Stimulated activated CD4-positive, alpha-beta T cell treated with anti-CD3 and anti-CD28 coated beads, Interleukin-12 subunit alpha, Interleukin-12 subunit beta, amount 100 ng/mL, for 24 hours (primary cell): Measurements from ENCODE around the gene FAM167B.

ENCODE experiments used
- DNase-seq, 2 experiments: peaks; one replicate each; pipeline ENCODE4 v3.0.0-alpha.2; 2020; ENCODE audit warnings: low read depth in 2 of 2

Gene FAM167B

GRCh38 chr1:32223683-32224082, 23.3 kb upstream of the FAM167B start:
- DNase-seq, result no peak

DNA sequence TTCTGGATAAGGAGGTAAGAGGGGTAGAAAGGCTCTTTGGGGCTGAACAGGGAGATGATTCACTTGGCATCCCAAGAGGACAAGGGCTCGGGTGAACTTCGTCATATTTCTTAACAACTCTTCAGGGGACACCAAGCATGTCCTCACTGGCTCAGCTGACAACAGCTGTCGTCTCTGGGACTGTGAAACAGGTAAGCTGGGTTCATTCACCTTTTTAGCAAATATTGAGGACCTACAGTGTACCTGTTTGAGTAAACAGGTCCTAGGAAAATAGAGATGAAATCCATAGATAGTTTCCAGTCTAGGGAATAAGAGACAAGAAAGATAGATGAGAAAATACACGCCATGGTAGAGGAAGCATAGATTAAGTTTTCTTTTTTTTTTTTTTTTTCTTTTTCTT, 22.7 kb upstream of the FAM167B start:
- no peak for DNase-seq

DNA sequence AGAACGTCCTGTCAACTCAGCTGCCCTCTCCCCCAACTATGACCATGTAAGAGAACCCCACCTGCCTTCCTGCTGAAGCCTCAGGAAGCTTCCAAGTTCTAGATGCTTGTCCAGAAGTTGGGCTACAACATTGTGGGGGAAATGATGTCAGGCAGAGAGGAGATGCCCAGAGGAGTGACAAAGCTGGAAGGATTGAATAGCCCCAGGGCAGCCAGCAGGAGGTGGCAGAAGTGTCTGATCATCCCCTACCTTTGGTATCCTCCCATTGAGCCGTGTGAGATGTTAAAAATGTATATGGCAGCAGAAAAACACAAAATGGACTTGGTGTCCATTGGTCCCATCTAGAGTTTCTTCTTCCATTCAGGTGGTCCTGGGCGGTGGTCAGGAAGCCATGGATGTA, 18.3 kb upstream of the FAM167B start:
- no peak for DNase-seq

GRCh38 chr1:32231843-32232432, 15.1 kb upstream of the FAM167B start:
- no peak for DNase-seq

DNA sequence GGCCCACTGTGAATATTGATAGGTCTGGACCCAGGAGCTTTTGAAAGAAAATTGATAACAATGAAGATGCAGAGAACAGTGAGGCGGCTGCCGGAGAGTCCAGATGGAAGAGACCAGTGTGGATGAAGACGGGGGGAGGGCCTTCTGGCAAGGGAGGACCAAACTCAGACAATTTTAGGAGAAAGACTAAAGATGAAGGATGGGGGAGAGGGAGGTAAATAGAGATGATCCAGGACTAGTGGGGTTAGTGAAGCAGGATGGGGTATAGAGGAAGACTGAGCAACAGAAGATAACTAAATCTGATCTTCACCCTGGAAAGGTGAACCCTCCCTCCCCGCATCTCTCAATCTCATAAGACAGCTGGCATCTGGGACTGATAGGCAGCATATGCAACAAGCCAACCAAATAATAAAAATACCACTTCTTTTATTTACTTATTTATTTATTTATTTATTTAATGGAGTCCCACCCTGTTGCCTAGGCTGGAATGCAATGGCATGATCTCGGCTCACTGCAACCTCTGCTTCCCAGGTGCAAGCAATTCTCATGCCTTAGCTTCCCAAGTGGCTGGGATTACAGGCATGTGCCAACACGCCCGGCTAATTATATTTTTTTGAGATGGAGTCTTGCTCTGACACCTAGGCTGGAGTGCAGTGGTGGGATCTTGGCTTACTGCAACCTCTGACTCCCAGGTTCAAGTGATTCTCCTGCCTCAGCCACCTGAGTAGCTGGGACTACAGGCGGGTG, 14.3 kb upstream of the FAM167B start:
- no peak for DNase-seq

DNA sequence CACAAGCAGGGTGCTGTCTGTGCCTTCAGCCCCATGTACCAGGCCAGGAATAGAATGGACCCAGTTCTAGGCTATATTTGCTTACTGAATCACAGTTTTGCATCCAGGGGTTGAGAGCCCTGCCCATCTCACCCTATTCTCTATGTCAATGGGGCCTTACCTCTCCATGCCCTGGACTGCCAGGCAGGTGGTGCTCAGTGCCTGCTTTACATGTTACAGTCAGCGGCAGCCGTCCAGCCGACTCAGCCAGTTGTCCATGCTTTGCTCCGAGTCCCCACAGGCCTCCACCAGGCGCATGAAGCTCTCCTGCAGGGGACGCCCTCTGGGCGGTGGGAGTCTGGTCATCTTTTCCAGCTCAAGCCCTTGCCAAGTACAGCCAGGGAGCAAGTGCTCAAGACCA, 12.2 kb upstream of the FAM167B start:
- no peak for DNase-seq

- no peak for DNase-seq
These were observed 7.7 kb upstream of the FAM167B start for GRCh38 chr1:32239337-32239736.

- DNase-seq, result no peak
These were observed 7.3 kb upstream of the FAM167B start for GRCh38 chr1:32239790-32240139.

- DNase-seq, result no peak
These were observed 6.7 kb upstream of the FAM167B start for GRCh38 chr1:32240140-32240951.

GRCh38 chr1:32241001-32241763, 5.8 kb upstream of the FAM167B start:
- no peak for DNase-seq

DNA sequence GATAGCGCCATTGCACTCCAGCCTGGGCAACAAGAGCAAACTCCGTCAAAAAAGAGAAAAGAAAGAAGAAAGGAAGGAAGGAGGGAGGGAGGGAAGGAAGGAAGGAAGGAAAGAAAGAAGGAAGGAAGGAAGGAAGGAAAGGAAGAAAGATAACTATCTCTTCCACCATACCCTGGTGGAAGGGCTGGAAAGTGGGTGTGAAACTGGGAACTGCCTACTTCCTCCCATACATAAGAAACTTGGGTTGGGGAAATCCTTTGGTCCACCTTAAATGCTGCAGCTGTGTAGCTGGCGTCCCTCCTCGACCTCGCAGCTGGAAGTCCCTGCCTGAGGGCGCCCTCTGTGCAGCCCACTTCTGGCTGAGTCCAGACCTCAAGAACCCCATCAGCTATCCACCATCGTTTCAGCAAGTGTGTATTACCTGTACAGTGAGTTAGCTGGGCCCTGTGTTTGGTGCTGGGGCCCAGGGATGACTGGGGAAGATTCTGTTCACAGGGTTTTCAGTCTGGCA, 4.6 kb upstream of the FAM167B start:
- DNase-seq, result no peak

- DNase-seq, result no peak
These were observed 430 bp downstream of the FAM167B start for GRCh38 chr1:32247452-32247851.

DNA sequence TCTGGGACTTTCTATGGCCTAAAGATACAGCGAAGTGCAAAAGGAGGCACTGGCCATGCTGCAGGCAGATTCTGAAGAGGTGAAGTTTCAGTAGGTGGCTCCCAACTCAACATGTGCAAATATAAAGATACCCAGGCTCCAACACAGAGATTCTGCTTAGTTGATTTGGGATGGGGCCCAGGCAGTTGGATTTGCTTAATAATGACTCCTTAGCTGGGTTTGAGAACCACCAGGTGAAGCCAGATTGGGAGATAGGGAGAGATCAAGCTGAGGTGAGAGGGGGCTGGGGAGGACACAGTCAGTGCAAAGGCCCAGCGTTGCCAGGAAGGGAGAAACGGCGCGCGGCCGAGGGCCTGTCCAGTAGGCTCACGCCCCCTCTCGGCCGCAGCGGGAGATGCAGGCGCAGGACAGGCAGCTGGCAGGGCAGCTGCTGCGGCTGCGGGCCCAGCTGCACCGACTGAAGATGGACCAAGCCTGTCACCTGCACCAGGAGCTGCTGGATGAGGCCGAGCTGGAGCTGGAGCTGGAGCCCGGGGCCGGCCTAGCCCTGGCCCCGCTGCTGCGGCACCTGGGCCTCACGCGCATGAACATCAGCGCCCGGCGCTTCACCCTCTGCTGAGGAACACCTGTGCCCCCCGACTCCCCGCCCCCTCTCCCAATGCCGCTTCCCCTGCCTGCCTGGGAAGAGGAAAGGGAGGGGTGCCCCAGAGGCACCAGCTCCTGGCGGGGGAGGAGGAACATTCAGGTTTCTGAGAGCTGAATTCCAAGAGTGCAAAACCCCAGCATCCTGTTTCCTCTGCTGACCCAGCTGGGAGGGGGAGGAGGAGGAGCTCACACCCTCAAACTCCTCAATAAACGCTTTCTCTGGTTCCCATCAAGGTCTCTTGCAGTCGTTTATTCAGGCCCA, 1.2 kb downstream of the FAM167B start:
- DNase-seq, result peak; percentile 62 to 83

- peak; percentile 61 to 75 for DNase-seq
These were observed 3.0 kb downstream of the FAM167B start for GRCh38 chr1:32249831-32250525.

DNA sequence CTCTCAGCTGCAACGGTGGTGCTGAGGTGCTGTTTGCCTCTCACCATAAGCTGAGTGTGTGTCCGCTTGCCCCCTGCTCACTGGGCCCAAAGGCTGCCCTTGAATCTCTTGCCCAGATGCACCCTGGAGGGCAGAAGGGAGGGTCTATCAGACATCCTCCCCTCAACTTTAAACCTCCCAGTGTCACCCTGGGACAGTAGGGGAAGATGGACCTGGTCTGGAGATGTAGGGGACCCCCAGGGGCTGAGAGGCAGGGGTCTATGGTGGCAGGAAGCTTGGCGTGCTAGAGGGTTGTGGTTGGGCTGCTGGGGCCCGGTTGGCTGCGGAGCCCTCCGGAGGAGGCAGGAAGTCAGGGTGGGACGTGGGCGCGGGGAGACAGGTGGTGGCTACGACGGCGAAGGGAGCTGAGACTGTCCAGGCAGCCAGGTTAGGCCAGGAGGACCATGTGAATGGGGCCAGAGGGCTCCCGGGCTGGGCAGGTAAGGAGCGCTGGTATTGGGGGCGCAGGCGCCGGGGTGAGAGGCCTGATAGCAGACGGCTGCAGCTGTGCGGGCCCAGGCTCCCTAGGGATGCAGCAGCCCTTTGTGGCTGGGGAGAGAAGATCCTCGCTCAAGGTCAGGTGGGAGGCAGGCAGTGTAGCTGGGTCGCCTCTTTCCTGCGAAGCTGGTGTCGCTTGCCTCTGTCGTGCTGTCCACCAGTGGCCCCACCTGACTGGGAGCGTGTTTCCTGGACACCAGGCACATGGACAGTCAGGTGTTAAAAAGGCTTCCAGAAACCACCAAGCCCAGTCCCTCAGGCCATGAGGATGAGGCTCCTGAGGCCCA, 4.1 kb downstream of the FAM167B start, which contains the start of gene LCK:
TSS of gene LCK (plus strand) at position 373 of the 824 bp plus-strand sequence. CDS start 23,065 bp downstream, outside the sequence.
- DNase-seq, result peak; percentile 49 to 70

DNA sequence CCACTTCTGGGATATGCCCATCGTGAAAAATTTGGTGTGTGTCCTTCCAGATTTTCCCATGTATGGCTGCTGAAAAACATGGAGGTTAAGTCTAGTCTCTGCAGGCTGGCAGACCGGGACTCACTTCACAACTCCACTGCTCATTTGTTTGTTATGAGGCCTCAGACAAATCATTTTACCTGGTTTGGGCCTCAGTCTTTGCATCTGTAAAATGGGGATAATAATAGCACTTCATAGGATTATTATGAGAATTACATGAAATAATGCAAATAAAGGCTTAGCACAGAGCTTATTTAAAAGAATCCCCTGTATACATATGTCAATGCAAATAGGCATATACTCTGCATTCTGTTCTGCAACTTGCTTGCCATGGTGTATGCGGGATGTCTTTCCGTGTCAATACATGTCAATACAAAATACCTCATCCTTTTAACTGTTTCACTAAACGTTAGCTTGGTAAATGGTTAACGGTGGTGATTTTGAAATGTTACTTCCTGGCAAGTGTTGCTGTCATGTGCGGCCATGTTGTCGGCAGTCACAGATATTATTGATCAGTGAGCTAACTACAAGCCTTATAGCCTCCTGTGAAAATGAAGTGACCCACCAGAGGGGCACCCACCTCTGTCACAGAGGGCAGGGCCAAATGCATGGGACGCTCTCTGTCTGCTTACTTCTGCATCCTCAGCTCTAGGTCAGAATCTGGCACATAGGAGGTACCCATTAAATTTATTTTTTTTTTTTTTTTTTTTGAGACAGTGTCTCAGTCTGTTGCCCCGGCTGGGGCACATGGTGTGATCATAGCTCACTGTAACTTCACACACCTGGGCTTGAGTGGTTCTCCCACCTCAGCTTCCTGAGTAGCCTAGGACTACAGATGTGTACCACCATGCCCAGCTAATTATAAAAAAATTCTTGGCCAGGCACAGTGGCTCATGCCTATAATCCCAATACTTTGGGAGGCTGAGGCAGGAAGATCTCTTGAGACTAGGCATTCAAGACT, 8.3 kb downstream of the FAM167B start:
- DNase-seq, result no peak

GRCh38 chr1:32256473-32257226, 9.6 kb downstream of the FAM167B start:
- no peak for DNase-seq
